ENCODE results near the gene FBXL13. TPM values are rescaled to one million over a fixed set of nuclear protein-coding genes. Genes with fewer than 3 reads are reported as not detected.

The FBXL13 gene
- total and polyA plus RNA-seq, 2 experiments from 2014 or later = 1.2 to 2.5 TPM

DNA sequence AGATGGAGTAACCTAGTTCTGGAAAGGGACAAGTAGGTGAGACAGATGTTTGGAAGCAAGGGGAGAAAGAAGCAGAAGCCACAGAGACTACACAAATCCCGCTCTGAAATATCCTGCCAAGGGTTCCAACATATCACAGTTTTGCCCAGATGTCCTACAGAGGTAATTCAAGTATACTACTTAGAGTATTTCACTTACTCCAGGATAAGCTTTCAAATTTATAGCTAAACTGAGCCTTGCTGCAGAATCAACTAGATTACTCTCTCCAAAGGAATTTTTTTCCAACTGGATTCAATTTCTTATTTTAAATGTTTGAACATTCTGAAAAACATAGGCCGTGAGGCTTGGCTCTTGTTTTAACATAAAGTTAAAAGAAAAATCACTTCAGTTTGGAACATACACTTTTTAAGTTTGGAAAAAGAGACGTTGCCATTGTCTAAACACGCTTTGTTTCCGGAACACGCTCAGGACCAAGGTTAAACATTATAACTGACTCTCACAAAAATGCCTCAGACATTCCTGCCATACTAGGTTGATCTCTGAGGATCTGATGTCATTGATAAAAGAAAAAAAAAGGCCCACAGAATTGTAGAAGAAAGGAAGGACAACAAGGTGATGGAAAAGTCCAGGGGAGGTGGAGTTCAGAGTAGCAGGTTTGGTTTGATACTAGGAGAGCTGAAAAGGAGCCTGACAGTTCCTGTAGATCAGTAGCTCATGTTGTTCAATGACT lies 251.0 kb downstream of the FBXL13 start:
- H3K4me1 ChIP-seq (ENCODE audit: insufficient read depth) = no peaks in the 10 kb centered on the region
- H3K27me3 ChIP-seq (ENCODE audit: insufficient read depth) = no peaks in the 10 kb centered on the region
- Mint-ChIP-seq H3K9me3 (no peaks in the 10 kb centered on the region), H3K27ac (no peak overlapping the region), H3K36me3 (ENCODE audit: low read depth) (peaks cover 8% of the 10 kb centered on the region; the same call in 2 of the 3 replicates), H3K4me1 (no peaks in the 10 kb centered on the region), H3K4me3 (no peak overlapping the region), H3K27me3 (ENCODE audit: insufficient read depth, low read depth, poor library complexity) (no peaks in the 10 kb centered on the region)
- TF ChIP-seq, protein P1, sequence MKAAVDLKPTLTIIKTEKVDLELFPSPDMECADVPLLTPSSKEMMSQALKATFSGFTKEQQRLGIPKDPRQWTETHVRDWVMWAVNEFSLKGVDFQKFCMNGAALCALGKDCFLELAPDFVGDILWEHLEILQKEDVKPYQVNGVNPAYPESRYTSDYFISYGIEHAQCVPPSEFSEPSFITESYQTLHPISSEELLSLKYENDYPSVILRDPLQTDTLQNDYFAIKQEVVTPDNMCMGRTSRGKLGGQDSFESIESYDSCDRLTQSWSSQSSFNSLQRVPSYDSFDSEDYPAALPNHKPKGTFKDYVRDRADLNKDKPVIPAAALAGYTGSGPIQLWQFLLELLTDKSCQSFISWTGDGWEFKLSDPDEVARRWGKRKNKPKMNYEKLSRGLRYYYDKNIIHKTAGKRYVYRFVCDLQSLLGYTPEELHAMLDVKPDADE (IDR thresholded peaks at IDR 0.05) = no peak
- no peak for TF ChIP-seq CREB1 (CRISPR knock-in tag; IDR thresholded peaks at IDR 0.05; ENCODE audit: low read depth)
- no peak for TF ChIP-seq EZH2phosphoT487 (IDR thresholded peaks at IDR 0.05; ENCODE audit: unreplicated experiment)
- TF ChIP-seq POLR2AphosphoS5 (IDR thresholded peaks at IDR 0.05; ENCODE audit: low read depth) = no peak
- TF ChIP-seq, protein P2, sequence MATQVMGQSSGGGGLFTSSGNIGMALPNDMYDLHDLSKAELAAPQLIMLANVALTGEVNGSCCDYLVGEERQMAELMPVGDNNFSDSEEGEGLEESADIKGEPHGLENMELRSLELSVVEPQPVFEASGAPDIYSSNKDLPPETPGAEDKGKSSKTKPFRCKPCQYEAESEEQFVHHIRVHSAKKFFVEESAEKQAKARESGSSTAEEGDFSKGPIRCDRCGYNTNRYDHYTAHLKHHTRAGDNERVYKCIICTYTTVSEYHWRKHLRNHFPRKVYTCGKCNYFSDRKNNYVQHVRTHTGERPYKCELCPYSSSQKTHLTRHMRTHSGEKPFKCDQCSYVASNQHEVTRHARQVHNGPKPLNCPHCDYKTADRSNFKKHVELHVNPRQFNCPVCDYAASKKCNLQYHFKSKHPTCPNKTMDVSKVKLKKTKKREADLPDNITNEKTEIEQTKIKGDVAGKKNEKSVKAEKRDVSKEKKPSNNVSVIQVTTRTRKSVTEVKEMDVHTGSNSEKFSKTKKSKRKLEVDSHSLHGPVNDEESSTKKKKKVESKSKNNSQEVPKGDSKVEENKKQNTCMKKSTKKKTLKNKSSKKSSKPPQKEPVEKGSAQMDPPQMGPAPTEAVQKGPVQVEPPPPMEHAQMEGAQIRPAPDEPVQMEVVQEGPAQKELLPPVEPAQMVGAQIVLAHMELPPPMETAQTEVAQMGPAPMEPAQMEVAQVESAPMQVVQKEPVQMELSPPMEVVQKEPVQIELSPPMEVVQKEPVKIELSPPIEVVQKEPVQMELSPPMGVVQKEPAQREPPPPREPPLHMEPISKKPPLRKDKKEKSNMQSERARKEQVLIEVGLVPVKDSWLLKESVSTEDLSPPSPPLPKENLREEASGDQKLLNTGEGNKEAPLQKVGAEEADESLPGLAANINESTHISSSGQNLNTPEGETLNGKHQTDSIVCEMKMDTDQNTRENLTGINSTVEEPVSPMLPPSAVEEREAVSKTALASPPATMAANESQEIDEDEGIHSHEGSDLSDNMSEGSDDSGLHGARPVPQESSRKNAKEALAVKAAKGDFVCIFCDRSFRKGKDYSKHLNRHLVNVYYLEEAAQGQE (IDR thresholded peaks at IDR 0.05; ENCODE audit: unreplicated experiment) = no peak
- no peak for TF ChIP-seq ZNF331 (CRISPR knock-in tag; IDR thresholded peaks at IDR 0.05; ENCODE audit: low read depth)
- TF ChIP-seq, protein P3, sequence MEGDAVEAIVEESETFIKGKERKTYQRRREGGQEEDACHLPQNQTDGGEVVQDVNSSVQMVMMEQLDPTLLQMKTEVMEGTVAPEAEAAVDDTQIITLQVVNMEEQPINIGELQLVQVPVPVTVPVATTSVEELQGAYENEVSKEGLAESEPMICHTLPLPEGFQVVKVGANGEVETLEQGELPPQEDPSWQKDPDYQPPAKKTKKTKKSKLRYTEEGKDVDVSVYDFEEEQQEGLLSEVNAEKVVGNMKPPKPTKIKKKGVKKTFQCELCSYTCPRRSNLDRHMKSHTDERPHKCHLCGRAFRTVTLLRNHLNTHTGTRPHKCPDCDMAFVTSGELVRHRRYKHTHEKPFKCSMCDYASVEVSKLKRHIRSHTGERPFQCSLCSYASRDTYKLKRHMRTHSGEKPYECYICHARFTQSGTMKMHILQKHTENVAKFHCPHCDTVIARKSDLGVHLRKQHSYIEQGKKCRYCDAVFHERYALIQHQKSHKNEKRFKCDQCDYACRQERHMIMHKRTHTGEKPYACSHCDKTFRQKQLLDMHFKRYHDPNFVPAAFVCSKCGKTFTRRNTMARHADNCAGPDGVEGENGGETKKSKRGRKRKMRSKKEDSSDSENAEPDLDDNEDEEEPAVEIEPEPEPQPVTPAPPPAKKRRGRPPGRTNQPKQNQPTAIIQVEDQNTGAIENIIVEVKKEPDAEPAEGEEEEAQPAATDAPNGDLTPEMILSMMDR (conservative IDR thresholded peaks at IDR 0.05; ENCODE audit: low read depth in 2 of 2) = no peak
- no peak for TF ChIP-seq ZNF114 (CRISPR knock-in tag; IDR thresholded peaks at IDR 0.05)
- TF ChIP-seq STAT1 (IDR thresholded peaks at IDR 0.05; ENCODE audit: unreplicated experiment) = no peak
- no peak for TF ChIP-seq EZH2 (IDR thresholded peaks at IDR 0.05; ENCODE audit: low read depth, unreplicated experiment)
- no peak for TF ChIP-seq NANOG (IDR thresholded peaks at IDR 0.05; ENCODE audit: borderline replicate concordance)
- TF ChIP-seq JUNB (IDR thresholded peaks at IDR 0.05; ENCODE audit: unreplicated experiment) = no peak
- TF ChIP-seq, protein P4, sequence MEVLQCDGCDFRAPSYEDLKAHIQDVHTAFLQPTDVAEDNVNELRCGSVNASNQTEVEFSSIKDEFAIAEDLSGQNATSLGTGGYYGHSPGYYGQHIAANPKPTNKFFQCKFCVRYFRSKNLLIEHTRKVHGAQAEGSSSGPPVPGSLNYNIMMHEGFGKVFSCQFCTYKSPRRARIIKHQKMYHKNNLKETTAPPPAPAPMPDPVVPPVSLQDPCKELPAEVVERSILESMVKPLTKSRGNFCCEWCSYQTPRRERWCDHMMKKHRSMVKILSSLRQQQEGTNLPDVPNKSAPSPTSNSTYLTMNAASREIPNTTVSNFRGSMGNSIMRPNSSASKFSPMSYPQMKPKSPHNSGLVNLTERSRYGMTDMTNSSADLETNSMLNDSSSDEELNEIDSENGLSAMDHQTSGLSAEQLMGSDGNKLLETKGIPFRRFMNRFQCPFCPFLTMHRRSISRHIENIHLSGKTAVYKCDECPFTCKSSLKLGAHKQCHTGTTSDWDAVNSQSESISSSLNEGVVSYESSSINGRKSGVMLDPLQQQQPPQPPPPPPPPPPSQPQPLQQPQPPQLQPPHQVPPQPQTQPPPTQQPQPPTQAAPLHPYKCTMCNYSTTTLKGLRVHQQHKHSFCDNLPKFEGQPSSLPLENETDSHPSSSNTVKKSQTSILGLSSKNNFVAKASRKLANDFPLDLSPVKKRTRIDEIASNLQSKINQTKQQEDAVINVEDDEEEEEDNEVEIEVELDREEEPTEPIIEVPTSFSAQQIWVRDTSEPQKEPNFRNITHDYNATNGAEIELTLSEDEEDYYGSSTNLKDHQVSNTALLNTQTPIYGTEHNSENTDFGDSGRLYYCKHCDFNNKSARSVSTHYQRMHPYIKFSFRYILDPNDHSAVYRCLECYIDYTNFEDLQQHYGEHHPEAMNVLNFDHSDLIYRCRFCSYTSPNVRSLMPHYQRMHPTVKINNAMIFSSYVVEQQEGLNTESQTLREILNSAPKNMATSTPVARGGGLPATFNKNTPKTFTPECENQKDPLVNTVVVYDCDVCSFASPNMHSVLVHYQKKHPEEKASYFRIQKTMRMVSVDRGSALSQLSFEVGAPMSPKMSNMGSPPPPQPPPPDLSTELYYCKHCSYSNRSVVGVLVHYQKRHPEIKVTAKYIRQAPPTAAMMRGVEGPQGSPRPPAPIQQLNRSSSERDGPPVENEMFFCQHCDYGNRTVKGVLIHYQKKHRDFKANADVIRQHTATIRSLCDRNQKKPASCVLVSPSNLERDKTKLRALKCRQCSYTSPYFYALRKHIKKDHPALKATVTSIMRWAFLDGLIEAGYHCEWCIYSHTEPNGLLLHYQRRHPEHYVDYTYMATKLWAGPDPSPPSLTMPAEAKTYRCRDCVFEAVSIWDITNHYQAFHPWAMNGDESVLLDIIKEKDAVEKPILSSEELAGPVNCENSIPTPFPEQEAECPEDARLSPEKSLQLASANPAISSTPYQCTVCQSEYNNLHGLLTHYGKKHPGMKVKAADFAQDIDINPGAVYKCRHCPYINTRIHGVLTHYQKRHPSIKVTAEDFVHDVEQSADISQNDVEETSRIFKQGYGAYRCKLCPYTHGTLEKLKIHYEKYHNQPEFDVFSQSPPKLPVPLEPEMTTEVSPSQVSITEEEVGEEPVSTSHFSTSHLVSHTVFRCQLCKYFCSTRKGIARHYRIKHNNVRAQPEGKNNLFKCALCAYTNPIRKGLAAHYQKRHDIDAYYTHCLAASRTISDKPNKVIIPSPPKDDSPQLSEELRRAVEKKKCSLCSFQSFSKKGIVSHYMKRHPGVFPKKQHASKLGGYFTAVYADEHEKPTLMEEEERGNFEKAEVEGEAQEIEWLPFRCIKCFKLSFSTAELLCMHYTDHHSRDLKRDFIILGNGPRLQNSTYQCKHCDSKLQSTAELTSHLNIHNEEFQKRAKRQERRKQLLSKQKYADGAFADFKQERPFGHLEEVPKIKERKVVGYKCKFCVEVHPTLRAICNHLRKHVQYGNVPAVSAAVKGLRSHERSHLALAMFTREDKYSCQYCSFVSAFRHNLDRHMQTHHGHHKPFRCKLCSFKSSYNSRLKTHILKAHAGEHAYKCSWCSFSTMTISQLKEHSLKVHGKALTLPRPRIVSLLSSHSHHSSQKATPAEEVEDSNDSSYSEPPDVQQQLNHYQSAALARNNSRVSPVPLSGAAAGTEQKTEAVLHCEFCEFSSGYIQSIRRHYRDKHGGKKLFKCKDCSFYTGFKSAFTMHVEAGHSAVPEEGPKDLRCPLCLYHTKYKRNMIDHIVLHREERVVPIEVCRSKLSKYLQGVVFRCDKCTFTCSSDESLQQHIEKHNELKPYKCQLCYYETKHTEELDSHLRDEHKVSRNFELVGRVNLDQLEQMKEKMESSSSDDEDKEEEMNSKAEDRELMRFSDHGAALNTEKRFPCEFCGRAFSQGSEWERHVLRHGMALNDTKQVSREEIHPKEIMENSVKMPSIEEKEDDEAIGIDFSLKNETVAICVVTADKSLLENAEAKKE (CRISPR knock-in tag; IDR thresholded peaks at IDR 0.05) = no peak
- H3K9me2 ChIP-seq (ENCODE audit: insufficient read depth) = no peaks in the 10 kb centered on the region; the same call in 1 of the 2 replicates
- no peak overlapping the region for H3K4me2 ChIP-seq
- no peak overlapping the region for H3K4me3 ChIP-seq
- H4K20me1 ChIP-seq (replicated peaks; ENCODE audit: insufficient read depth) = no peaks in the 10 kb centered on the region
- DNase-seq (ENCODE audit: low spot score) = no peak
- no peak overlapping the region for H3K27ac ChIP-seq (ENCODE audit: low read depth)
- no peaks in the 10 kb centered on the region for H3K79me2 ChIP-seq (replicated peaks; ENCODE audit: insufficient read depth)
- H3K36me3 ChIP-seq (ENCODE audit: insufficient read depth) = no peaks in the 10 kb centered on the region
- no peak overlapping the region for H2AFZ ChIP-seq
- H3F3A ChIP-seq (replicated peaks; ENCODE audit: low read depth) = no peaks in the 10 kb centered on the region
- no peak for ATAC-seq

Data from GM23338 (cell line).